Muscle of leg (tissue), 11 donors: Measurements from ENCODE around the gene COQ3. TPM values are rescaled to one million over a fixed set of nuclear protein-coding genes. Genes with fewer than 3 reads are reported as not detected.

Experiments
- DNase-seq: peaks from one replicate; pipeline ENCODE4 v3.0.0; 2013
- H3K27ac ChIP-seq: one replicate; pipeline ENCODE4 v1.5.1; 2013; ENCODE audit warnings: mild to moderate bottlenecking, low read length, control low read depth
- H3K27me3 ChIP-seq: one replicate; pipeline ENCODE4 v1.6.1; 2013; ENCODE audit warnings: low read length; ENCODE audit not compliant: control insufficient read depth, insufficient read depth
- H3K36me3 ChIP-seq: one replicate; pipeline ENCODE4 v1.6.1; 2013; ENCODE audit warnings: low read length; ENCODE audit not compliant: control insufficient read depth, insufficient read depth
- H3K4me1 ChIP-seq: one replicate; pipeline ENCODE4 v1.6.1; 2013; ENCODE audit warnings: low read length; ENCODE audit not compliant: control insufficient read depth, insufficient read depth
- H3K4me3 ChIP-seq: one replicate; pipeline ENCODE4 v1.5.1; 2013; ENCODE audit warnings: low read length, control low read depth
- H3K9me3 ChIP-seq: replicated peaks from 2 replicates; pipeline ENCODE4 v1.6.1; 2013; ENCODE audit warnings: low read depth, low read length; ENCODE audit not compliant: control insufficient read depth
- WGBS: methylation state at CpG from one replicate; pipeline ENCODE4 v1.1.5; 2013; ENCODE audit warnings: missing lambda C conversion rate; ENCODE audit not compliant: insufficient coverage; 5-methylcytosine and 5-hydroxymethylcytosine counted together
- polyA plus RNA-seq, 8 donors: library from polyadenylated mRNA; unstranded; fragments of 120-200 nt; gene quantifications; one replicate each; pipeline versions ENCODE4 v1.2.1 to v1.2.3, GENCODE V29; 2013; ENCODE audit warnings: inconsistent platforms in 1 of 8, low replicate concordance in 1 of 8; ENCODE audit not compliant: insufficient read length in 8 of 8, insufficient read depth in 1 of 8
- total RNA-seq: library from RNA; stranded (reverse); fragments of 120-200 nt; gene quantifications from one replicate; pipeline ENCODE4 v1.2.4, GENCODE V29; 2013

COQ3 gene
- total and polyA plus RNA-seq, 9 donors, result 7.5 to 9.6 (median 8.2) TPM

- Histone ChIP-seq H3K9me3 (no peaks in the 10 kb centered on the region), H3K27ac (no peak overlapping the region), H3K4me3 (no peak overlapping the region), H3K4me1 (peaks cover 4% of the 10 kb centered on the region), H3K36me3 (peaks cover 15% of the 10 kb centered on the region), H3K27me3 (no peaks in the 10 kb centered on the region)
- no peak for DNase-seq
- WGBS, result no CpG with 5 or more reads among the region's 1 CpG
Observed at GRCh38 chr6:99397287-99397686, 3.3 kb upstream of the COQ3 start.

GRCh38 chr6:99393366-99393697, 663 bp downstream of the COQ3 start:
- Histone ChIP-seq H3K4me1 (peaks cover 4% of the 10 kb centered on the region), H3K4me3 (peak overlapping the region; percentile 55), H3K9me3 (no peaks in the 10 kb centered on the region), H3K27me3 (no peaks in the 10 kb centered on the region), H3K27ac (no peak overlapping the region), H3K36me3 (peaks cover 5% of the 10 kb centered on the region)
- WGBS, result no CpG with 5 or more reads among the region's 2 CpGs
- no peak for DNase-seq

- no CpG with 5 or more reads among the region's 3 CpGs for WGBS
- Histone ChIP-seq H3K27me3 (no peaks in the 10 kb centered on the region), H3K27ac (no peak overlapping the region), H3K36me3 (no peaks in the 10 kb centered on the region), H3K4me3 (no peak overlapping the region), H3K9me3 (no peaks in the 10 kb centered on the region), H3K4me1 (peaks cover 4% of the 10 kb centered on the region)
- DNase-seq, result no peak
Observed at GRCh38 chr6:99390896-99391295, 3.1 kb downstream of the COQ3 start.

GRCh38 chr6:99384507-99384906, 9.5 kb downstream of the COQ3 start:
- Histone ChIP-seq H3K27me3 (no peaks in the 10 kb centered on the region), H3K4me3 (no peak overlapping the region), H3K4me1 (no peaks in the 10 kb centered on the region), H3K27ac (no peak overlapping the region), H3K9me3 (no peaks in the 10 kb centered on the region), H3K36me3 (no peaks in the 10 kb centered on the region)
- no peak for DNase-seq
- 100% methylated on average over 1 of the region's 3 CpGs for WGBS

- H3K9me3 ChIP-seq, result no peaks in the 10 kb centered on the region
- no peaks in the 10 kb centered on the region for H3K36me3 ChIP-seq
- DNase-seq, result no peak
- no peaks in the 10 kb centered on the region for H3K27me3 ChIP-seq
- H3K4me3 ChIP-seq, result no peak overlapping the region
- no peak overlapping the region for H3K27ac ChIP-seq
- no peaks in the 10 kb centered on the region for H3K4me1 ChIP-seq
Observed at GRCh38 chr6:99378636-99379035, 15.4 kb downstream of the COQ3 start.

GRCh38 chr6:99369533-99369932, 24.5 kb downstream of the COQ3 start:
- H3K27me3 ChIP-seq, result no peaks in the 10 kb centered on the region
- no peaks in the 10 kb centered on the region for H3K4me1 ChIP-seq
- H3K36me3 ChIP-seq, result no peaks in the 10 kb centered on the region
- H3K9me3 ChIP-seq, result no peaks in the 10 kb centered on the region
- H3K27ac ChIP-seq, result no peak overlapping the region
- no peak for DNase-seq
- no peak overlapping the region for H3K4me3 ChIP-seq

- DNase-seq, result no peak
- no CpG with 5 or more reads among the region's 2 CpGs for WGBS
- Histone ChIP-seq H3K27ac (no peak overlapping the region), H3K4me1 (no peaks in the 10 kb centered on the region), H3K4me3 (no peak overlapping the region), H3K27me3 (no peaks in the 10 kb centered on the region), H3K9me3 (no peaks in the 10 kb centered on the region), H3K36me3 (no peaks in the 10 kb centered on the region)
Observed at GRCh38 chr6:99366852-99367251, 27.1 kb downstream of the COQ3 start.

- Histone ChIP-seq H3K4me3 (no peak overlapping the region), H3K27me3 (no peaks in the 10 kb centered on the region), H3K9me3 (no peaks in the 10 kb centered on the region), H3K27ac (no peak overlapping the region), H3K4me1 (no peaks in the 10 kb centered on the region), H3K36me3 (no peaks in the 10 kb centered on the region)
- DNase-seq, result no peak
- no CpG with 5 or more reads among the region's 5 CpGs for WGBS
Observed at GRCh38 chr6:99364026-99364425, 30.0 kb downstream of the COQ3 start.

- no peaks in the 10 kb centered on the region for H3K9me3 ChIP-seq
- 90% methylated on average over 1 of the region's 1 CpG for WGBS
- no peak for DNase-seq
Observed at GRCh38 chr6:99362678-99363268, 31.2 kb downstream of the COQ3 start.

GRCh38 chr6:99359800-99360199, 34.2 kb downstream of the COQ3 start:
- H3K4me3 ChIP-seq, result no peak overlapping the region
- DNase-seq, result no peak
- H3K27ac ChIP-seq, result no peak overlapping the region
- no peaks in the 10 kb centered on the region for H3K4me1 ChIP-seq
- no peaks in the 10 kb centered on the region for H3K9me3 ChIP-seq
- no peaks in the 10 kb centered on the region for H3K27me3 ChIP-seq
- WGBS, result no CpG with 5 or more reads among the region's 1 CpG
- no peaks in the 10 kb centered on the region for H3K36me3 ChIP-seq

More at GRCh38 chr6:99362678-99363268, 31.2 kb downstream of the COQ3 start:
- no peak overlapping the region for H3K27ac ChIP-seq
- no peak overlapping the region for H3K4me3 ChIP-seq
- no peaks in the 10 kb centered on the region for H3K4me1 ChIP-seq
- no peaks in the 10 kb centered on the region for H3K27me3 ChIP-seq
- no peaks in the 10 kb centered on the region for H3K36me3 ChIP-seq

GRCh38 chr6:99356641-99357040, 37.4 kb downstream of the COQ3 start:
- H3K36me3 ChIP-seq, result no peaks in the 10 kb centered on the region
- DNase-seq, result no peak
- 80% methylated on average over 1 of the region's 1 CpG for WGBS
- H3K4me1 ChIP-seq, result no peaks in the 10 kb centered on the region
- H3K9me3 ChIP-seq, result no peaks in the 10 kb centered on the region
- no peak overlapping the region for H3K27ac ChIP-seq
- H3K27me3 ChIP-seq, result peaks cover 7% of the 10 kb centered on the region
- no peak overlapping the region for H3K4me3 ChIP-seq
